Stomach smooth muscle (tissue), 2 donors: ENCODE data around the gene AAK1.
"Not testable (repeated sequence)": the region's sequence is repeated elsewhere in the genome, so short reads cannot be mapped to it uniquely, and the experiment has no call there.

Experiments used
- H3K27ac ChIP-seq: one replicate; pipeline ENCODE4 v1.7.0; 2013; ENCODE audit warnings: mild to moderate bottlenecking, low read length, inconsistent platforms
- H3K27me3 ChIP-seq, 2 donors: one replicate each; pipeline ENCODE4 v1.7.0; 2013; ENCODE audit warnings: low read length in 2 of 2; ENCODE audit not compliant: insufficient read depth in 2 of 2, control insufficient read depth in 1 of 2
- H3K36me3 ChIP-seq, 2 donors: one replicate each; pipeline ENCODE4 v1.7.0; 2013; ENCODE audit warnings: low read length in 2 of 2; ENCODE audit not compliant: control insufficient read depth in 2 of 2, insufficient read depth in 2 of 2
- H3K4me1 ChIP-seq: one replicate; pipeline ENCODE4 v1.7.0; 2013; ENCODE audit warnings: low read length; ENCODE audit not compliant: control insufficient read depth, insufficient read depth
- H3K4me3 ChIP-seq, 2 donors: one replicate each; pipeline ENCODE4 v1.7.0; 2013; ENCODE audit warnings: low read length in 2 of 2
- H3K9ac ChIP-seq, 2 donors: one replicate each; pipeline ENCODE4 v1.7.0; 2013; ENCODE audit warnings: low read length in 2 of 2, mild to moderate bottlenecking in 1 of 2
- H3K9me3 ChIP-seq, 2 donors: one replicate each; pipeline ENCODE4 v1.7.0; 2013; ENCODE audit warnings: low read length in 2 of 2; ENCODE audit not compliant: control insufficient read depth in 2 of 2
- donor health status: healthy.
- donor health status: Pancreatic carcinoma.

AAK1 gene

GRCh38 chr2:69628325-69629021, 15.1 kb downstream of the AAK1 start:
- H3K27ac ChIP-seq, result no peak overlapping the region
- H3K9ac ChIP-seq, result no peak overlapping the region
- no peaks in the 10 kb centered on the region for H3K9me3 ChIP-seq
- H3K27me3 ChIP-seq, result no peaks in the 10 kb centered on the region
- H3K4me1 ChIP-seq, result no peaks in the 10 kb centered on the region
- H3K36me3 ChIP-seq, result no peaks in the 10 kb centered on the region
- H3K4me3 ChIP-seq, result no peak overlapping the region

GRCh38 chr2:69625078-69625795, 18.3 kb downstream of the AAK1 start:
- Histone ChIP-seq H3K27ac (no peak overlapping the region), H3K27me3 (no peaks in the 10 kb centered on the region), H3K4me1 (peaks cover 3% of the 10 kb centered on the region), H3K9ac (no peak overlapping the region), H3K4me3 (no peak overlapping the region), H3K9me3 (no peaks in the 10 kb centered on the region), H3K36me3 (no peaks in the 10 kb centered on the region)

GRCh38 chr2:69624611-69625010, 18.9 kb downstream of the AAK1 start:
- Histone ChIP-seq H3K27ac (no peak overlapping the region), H3K4me1 (peaks cover 7% of the 10 kb centered on the region), H3K9ac (no peak overlapping the region), H3K27me3 (no peaks in the 10 kb centered on the region), H3K36me3 (no peaks in the 10 kb centered on the region), H3K9me3 (no peaks in the 10 kb centered on the region), H3K4me3 (no peak overlapping the region)

GRCh38 chr2:69624131-69624530, 19.4 kb downstream of the AAK1 start:
- peaks cover 8% of the 10 kb centered on the region for H3K4me1 ChIP-seq
- no peaks in the 10 kb centered on the region for H3K36me3 ChIP-seq

GRCh38 chr2:69623236-69623635, 20.3 kb downstream of the AAK1 start:
- Histone ChIP-seq H3K36me3 (no peaks in the 10 kb centered on the region), H3K9me3 (no peaks in the 10 kb centered on the region), H3K4me1 (peaks cover 17% of the 10 kb centered on the region), H3K27me3 (no peaks in the 10 kb centered on the region), H3K9ac (no peak overlapping the region), H3K27ac (no peak overlapping the region), H3K4me3 (no peak overlapping the region)

More at GRCh38 chr2:69624131-69624530, 19.4 kb downstream of the AAK1 start:
- H3K27me3 ChIP-seq, result no peaks in the 10 kb centered on the region
- H3K9me3 ChIP-seq, result no peaks in the 10 kb centered on the region
- H3K9ac ChIP-seq, result no peak overlapping the region
- no peak overlapping the region for H3K4me3 ChIP-seq
- H3K27ac ChIP-seq, result no peak overlapping the region

DNA sequence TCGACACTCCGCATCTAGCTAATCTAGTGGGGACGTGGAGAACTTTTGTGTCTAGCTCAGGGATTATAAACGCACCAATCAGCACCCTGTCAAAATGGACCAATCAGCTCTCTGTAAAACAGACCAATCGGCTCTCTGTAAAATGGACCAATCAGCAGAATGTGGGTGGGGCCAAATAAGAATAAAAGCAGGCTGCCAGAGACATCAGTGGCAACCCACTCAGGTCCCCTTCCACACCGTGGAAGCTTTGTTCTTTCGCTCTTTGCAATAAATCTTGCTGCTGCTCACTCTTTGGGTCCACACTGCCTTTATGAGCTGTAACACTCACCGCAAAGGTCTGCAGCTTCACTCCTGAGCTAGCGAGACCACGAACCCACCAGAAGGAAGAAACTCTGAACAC, 20.7 kb downstream of the AAK1 start:
- not testable (repeated sequence) for H3K27ac ChIP-seq, H3K9me3 ChIP-seq, H3K27me3 ChIP-seq, H3K4me3 ChIP-seq, H3K9ac ChIP-seq, H3K36me3 ChIP-seq
- peaks cover 18% of the 10 kb centered on the region for H3K4me1 ChIP-seq

DNA sequence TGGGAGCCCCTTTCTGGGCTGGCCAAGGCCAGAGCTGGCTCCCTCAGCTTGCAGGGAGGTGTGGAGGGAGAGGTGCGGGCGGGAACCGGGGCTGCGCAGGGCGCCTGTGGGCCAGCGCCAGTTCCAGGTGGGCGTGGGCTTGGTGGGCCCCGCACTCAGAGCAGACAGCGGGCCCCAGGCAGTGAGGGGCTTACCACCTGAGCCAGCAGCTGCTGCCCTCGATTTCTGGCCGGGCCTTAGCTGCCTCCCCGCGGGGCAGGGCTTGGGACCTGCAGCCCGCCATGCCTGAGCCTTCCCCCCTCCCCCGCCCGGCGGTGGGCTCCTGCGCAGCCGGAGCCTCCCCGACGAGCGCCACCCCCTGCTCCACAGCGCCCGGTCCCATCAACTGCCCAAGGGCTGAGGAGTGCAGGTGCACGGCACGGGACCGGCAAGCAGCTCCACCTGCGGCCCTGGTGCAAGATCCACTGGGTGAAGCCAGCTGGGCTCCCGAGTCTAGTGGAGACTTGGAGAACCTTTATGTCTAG, 21.5 kb downstream of the AAK1 start:
- H3K9me3 ChIP-seq, H3K27me3 ChIP-seq, H3K27ac ChIP-seq, H3K4me3 ChIP-seq, H3K9ac ChIP-seq, H3K36me3 ChIP-seq: not testable (repeated sequence)
- peaks cover 18% of the 10 kb centered on the region for H3K4me1 ChIP-seq

DNA sequence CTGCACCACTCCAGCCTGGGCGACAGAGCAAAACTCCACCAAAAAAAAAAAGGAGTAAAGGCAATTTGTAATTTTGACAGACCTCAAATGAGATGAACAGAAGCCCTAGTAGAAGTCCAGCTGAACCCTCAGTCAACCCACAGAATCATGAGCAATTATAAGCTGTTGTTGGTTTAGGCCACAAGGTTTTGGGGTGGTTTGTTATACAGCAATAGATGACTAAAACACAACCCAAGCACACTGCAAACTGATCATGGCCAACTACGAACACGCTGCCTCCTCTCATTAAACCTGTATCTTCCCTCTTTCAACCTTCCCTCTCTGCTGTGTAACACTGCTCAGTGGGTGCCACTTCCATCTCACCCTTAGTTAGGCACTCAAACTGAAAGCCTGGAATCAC, 22.1 kb downstream of the AAK1 start:
- Histone ChIP-seq H3K27me3 (no peaks in the 10 kb centered on the region), H3K4me1 (peaks cover 18% of the 10 kb centered on the region), H3K4me3 (no peak overlapping the region), H3K27ac (no peak overlapping the region), H3K9ac (no peak overlapping the region), H3K9me3 (no peaks in the 10 kb centered on the region), H3K36me3 (no peaks in the 10 kb centered on the region)

- Histone ChIP-seq H3K27ac (no peak overlapping the region), H3K4me1 (peaks cover 20% of the 10 kb centered on the region), H3K9ac (no peak overlapping the region), H3K9me3 (no peaks in the 10 kb centered on the region), H3K4me3 (no peak overlapping the region), H3K27me3 (no peaks in the 10 kb centered on the region), H3K36me3 (no peaks in the 10 kb centered on the region)
These were observed 22.7 kb downstream of the AAK1 start for GRCh38 chr2:69620870-69621269.

DNA sequence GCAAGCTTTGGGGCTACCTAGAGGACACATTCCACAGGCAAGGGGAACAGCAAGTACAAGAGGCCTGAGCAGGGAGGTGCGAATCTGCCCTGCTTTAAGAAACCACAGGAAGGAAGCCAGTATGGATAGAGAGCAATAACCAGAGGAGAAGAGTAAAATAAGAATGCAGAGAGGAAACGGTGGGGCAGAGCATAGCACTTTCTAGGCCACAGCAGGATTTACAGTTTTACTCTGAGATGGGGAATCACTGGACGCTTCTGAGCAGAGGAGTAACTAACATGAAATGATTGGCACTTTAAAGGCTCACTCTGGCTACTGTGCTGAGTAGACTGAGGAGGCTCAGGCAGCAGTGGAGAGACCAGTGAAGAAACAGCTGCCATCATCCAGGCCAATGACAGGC, 23.8 kb downstream of the AAK1 start:
- Histone ChIP-seq H3K9me3 (no peaks in the 10 kb centered on the region), H3K27ac (no peak overlapping the region), H3K4me1 (peaks cover 20% of the 10 kb centered on the region), H3K4me3 (no peak overlapping the region), H3K27me3 (no peaks in the 10 kb centered on the region), H3K36me3 (peaks cover 0 to 2% of the 10 kb centered on the region in 2 donors), H3K9ac (no peak overlapping the region)

DNA sequence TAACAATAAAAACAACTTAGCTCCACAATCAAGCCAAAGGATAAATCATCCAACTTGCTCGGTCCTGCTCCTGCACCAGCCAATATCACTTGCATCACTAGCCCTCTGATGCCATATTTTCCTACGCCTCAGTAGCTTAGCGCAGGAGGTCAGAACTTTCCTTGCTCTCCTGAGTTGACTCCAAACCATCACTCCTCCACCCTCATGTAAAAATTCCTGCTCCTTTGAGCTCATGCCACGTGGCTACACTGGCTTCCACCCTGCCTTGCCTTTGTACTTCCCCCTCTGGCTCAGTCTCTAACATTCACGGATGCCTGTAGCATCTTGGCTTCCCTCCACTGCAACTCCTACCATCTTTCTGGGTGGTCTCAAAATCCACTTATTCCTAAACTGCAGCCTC, 25.2 kb downstream of the AAK1 start:
- Histone ChIP-seq H3K27me3 (no peaks in the 10 kb centered on the region), H3K9me3 (no peaks in the 10 kb centered on the region), H3K27ac (no peak overlapping the region), H3K9ac (no peak overlapping the region), H3K4me1 (peaks cover 19% of the 10 kb centered on the region), H3K4me3 (no peak overlapping the region), H3K36me3 (peaks cover 0 to 2% of the 10 kb centered on the region in 2 donors)
